Aorta (tissue), 5 donors: ENCODE data around the gene CENPQ. TPM values are rescaled to one million over a fixed set of nuclear protein-coding genes. Genes with fewer than 3 reads are reported as not detected.

Experiments used
- ATAC-seq: fragments of 200-7000 bp; cut with Tn5 transposase; one replicate; pipeline ENCODE4 v1.9.1; 2022; ENCODE audit warnings: moderate library complexity; ENCODE audit not compliant: low FRiP score
- DNase-seq, 2 donors: peaks; one replicate each; pipeline ENCODE4 v3.0.0-alpha.2; 2020
- H3K27ac ChIP-seq, 2 donors: one replicate each; pipeline ENCODE4 v1.5.1; 2013; ENCODE audit warnings: low read length in 2 of 2, mild to moderate bottlenecking in 2 of 2, moderate library complexity in 2 of 2, control low read depth in 1 of 2, inconsistent platforms in 1 of 2, low read depth in 1 of 2
- H3K27me3 ChIP-seq, 2 donors: one replicate each; pipeline ENCODE4 v1.6.1; 2013; ENCODE audit warnings: control low read depth in 1 of 2, low read length in 1 of 2, mild to moderate bottlenecking in 1 of 2, moderate library complexity in 1 of 2; ENCODE audit not compliant: insufficient read depth in 2 of 2, control insufficient read depth in 1 of 2
- H3K36me3 ChIP-seq, 2 donors: one replicate each; pipeline ENCODE4 v1.6.1; 2013; ENCODE audit warnings: control low read depth in 1 of 2, low read length in 1 of 2, mild to moderate bottlenecking in 1 of 2; ENCODE audit not compliant: insufficient read depth in 2 of 2, control insufficient read depth in 1 of 2
- H3K4me1 ChIP-seq, 2 donors: one replicate each; pipeline ENCODE4 v1.6.1; 2013; ENCODE audit warnings: low read length in 2 of 2, control low read depth in 1 of 2, mild to moderate bottlenecking in 1 of 2, moderate library complexity in 1 of 2; ENCODE audit not compliant: insufficient read depth in 2 of 2, control insufficient read depth in 1 of 2
- H3K4me3 ChIP-seq, 2 donors: one replicate each; pipeline ENCODE4 v1.5.1; 2013; ENCODE audit warnings: low read length in 2 of 2, control low read depth in 1 of 2, mild to moderate bottlenecking in 1 of 2
- H3K9me3 ChIP-seq: one replicate; pipeline ENCODE4 v1.6.1; 2013; ENCODE audit warnings: mild to moderate bottlenecking, low read length; ENCODE audit not compliant: control insufficient read depth
- WGBS, 2 donors: extraction: QIAGEN DNeasy Blood & Tissue Kit; methylation state at CpG; one replicate each; pipeline ENCODE4 v1.1.7; 2013; 5-methylcytosine and 5-hydroxymethylcytosine counted together
- intact Hi-C, 2 donors: fragments of 100-400 bp; cut with DNase I; formaldehyde crosslinking; loops; one replicate each; pipeline versions ENCODE4 v1.14.2 to v1.15.0; 2022
- polyA plus RNA-seq, 2 donors: library from polyadenylated mRNA; stranded (reverse); fragments of 200-250 nt; gene quantifications; one replicate each; pipeline ENCODE4 v1.2.3, GENCODE V29; 2013
- total RNA-seq, 2 donors: library from RNA; stranded (reverse); fragmentation: NEBNext Ultra II Directional; extraction: Animal tissue kit (Norgen Biotek cat#: 25700); gene quantifications; one replicate each; pipeline ENCODE4 v1.2.1, GENCODE V29; 2021
- donor health status: healthy with polysubstance abuse.
- donor health status: Bipolar disorder and iron deficiency.
- donor health status: DM: no; HTN: no; CAD: no.
- donor health status: DM: no; HTN: no; CAD: no.
- donor health status: DM: yes; HTN: yes; CAD: no.

Gene CENPQ
- total and polyA plus RNA-seq, 4 donors, result 3.8 to 7.8 (median 4.9) TPM

DNA sequence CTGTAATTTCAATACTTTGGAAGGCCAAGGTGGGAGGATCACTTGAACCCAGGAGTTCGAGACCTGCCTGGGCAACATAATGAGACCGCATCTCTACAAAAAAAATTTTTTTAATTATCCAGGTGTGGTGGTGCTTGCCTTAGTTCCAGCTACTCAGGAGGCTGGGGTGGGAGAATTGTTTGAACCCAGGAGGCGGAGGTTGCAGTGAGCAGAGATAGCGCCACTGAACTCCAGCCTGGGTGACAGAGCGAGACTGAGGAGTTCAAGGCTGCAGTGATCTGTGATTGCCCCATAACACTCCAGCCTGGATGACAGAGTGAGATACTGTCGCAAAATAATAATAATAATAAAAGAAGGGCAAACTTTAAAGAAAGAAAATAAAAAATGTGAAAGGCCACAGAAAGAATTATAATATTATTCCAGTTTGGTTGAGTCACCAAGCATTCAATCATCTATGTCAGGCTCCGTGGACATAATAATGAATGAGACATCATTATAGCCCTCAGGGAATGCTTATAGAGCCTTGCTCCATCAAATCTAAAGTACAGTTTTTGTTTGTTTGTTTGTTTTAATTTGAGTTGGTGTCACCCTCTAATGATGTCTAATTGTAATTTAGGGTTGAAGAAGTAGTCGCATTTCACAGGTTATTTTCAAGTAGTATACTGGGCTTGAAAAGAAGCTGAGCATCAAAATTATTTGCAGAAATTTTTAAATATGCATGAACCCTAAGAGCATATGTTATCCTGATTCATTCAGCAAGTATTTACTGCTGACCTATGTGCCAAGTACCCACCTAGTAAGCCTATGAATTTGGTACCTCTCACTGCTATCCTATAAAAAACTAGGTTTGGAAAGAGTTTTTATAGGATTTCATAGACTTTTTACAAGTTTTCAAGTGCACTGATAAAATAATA, 51.7 kb downstream of the CENPQ start:
- no peaks in the 10 kb centered on the region for H3K27me3 ChIP-seq
- ATAC-seq, result no peak
- 52 to 62% methylated on average over 8 of the region's 8 CpGs for WGBS, 2 donors

DNA sequence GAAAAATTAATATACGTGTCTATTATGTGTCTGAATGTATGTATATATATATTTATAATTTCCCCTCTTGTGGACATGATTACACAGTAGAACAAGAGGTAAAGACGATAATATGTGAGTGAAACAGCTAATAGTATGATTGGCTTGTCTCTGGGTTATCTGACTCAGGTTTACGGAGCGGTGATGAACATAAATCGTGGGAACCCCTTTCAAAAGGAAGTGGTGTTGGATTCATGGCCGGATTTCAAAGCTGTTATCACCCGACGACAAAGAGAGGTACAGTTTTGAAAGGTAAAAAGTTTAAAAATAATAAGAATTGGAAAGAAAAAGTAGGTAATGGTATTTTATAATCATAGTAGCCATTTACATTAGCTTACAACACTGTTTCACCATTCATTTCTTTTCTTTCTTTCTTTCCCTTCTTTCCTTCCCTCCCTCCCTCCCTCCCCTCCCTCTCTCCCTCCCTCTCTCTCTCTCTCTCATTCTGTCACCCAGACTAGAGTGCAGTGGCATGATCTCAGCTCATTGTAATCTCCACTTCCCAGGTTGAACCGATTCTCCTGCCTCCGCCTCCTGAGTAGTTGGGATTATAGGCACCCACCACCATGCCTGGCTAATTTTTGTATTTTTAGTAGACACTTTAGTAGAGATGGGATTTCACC, 52.4 kb downstream of the CENPQ start:
- no peaks in the 10 kb centered on the region for H3K9me3 ChIP-seq
- ATAC-seq, result no peak
- no peaks in the 10 kb centered on the region for H3K4me1 ChIP-seq
- WGBS, 2 donors, result 66 to 69% methylated on average over 10 of the region's 10 CpGs
- no peaks in the 10 kb centered on the region for H3K27me3 ChIP-seq
- no peak for DNase-seq
- H3K4me3 ChIP-seq, result no peak overlapping the region
- H3K36me3 ChIP-seq, result no peaks in the 10 kb centered on the region
- H3K27ac ChIP-seq, result no peak overlapping the region
- intact Hi-C loops, result no loop called here

More for the DNA sequence above, 51.7 kb downstream of the CENPQ start:
- intact Hi-C loops, result no loop called here
- no peaks in the 10 kb centered on the region for H3K4me1 ChIP-seq
- no peak overlapping the region for H3K4me3 ChIP-seq
- H3K9me3 ChIP-seq, result no peaks in the 10 kb centered on the region
- no peak overlapping the region for H3K27ac ChIP-seq
- H3K36me3 ChIP-seq, result no peaks in the 10 kb centered on the region
- no peak for DNase-seq

DNA sequence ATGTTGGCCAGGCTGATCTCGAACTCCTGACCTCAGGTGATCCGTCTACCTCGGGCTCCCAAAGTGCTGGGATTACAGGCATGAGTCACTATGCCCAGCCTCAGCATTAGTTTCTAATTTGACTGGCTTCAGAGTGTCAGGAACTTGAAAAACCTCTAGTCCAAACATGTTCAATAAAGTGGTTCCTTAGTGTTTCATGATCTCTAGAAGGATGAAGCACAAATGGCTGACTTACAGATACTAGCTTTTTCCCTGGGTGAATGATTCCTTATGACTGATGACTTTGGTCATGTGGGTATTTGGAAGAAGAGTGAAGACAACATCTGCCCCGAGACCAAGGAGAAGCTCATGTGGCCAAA, 53.0 kb downstream of the CENPQ start:
- WGBS, 2 donors, result 86 to 89% methylated on average over 4 of the region's 4 CpGs
- no peaks in the 10 kb centered on the region for H3K27me3 ChIP-seq
- no peaks in the 10 kb centered on the region for H3K36me3 ChIP-seq
- H3K9me3 ChIP-seq, result no peaks in the 10 kb centered on the region
- ATAC-seq, result no peak
- intact Hi-C loops, result no loop called here
- H3K27ac ChIP-seq, result no peak overlapping the region
- no peaks in the 10 kb centered on the region for H3K4me1 ChIP-seq
- H3K4me3 ChIP-seq, result no peak overlapping the region
- DNase-seq, result no peak

DNA sequence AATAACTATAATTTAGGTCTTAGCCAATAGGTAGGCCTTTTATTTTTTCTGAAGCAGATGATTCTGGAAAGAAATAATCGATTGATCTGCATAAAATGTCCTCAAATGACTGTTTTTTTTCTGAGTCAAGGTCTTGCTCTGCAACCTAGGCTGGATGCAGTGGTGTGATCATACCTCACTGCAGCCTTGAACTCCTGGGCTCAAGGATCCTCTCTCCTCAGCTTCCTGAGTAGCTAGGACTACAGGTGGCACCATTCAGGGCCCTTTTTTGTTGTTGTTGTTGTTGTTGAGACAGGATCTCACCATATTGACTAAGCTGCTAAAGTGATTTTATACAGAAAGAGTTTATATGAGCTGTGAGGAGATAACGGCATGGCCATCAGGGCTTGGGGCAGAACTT, 54.7 kb downstream of the CENPQ start:
- no peaks in the 10 kb centered on the region for H3K9me3 ChIP-seq
- no peak overlapping the region for H3K4me3 ChIP-seq
- 86 to 93% methylated on average over 2 of the region's 2 CpGs for WGBS, 2 donors
- no peak for DNase-seq
- no peak overlapping the region for H3K27ac ChIP-seq
- H3K27me3 ChIP-seq, result no peaks in the 10 kb centered on the region
- no peak for ATAC-seq
- H3K36me3 ChIP-seq, result no peaks in the 10 kb centered on the region
- intact Hi-C loops, result no loop called here
- no peaks in the 10 kb centered on the region for H3K4me1 ChIP-seq

- no peak for DNase-seq
- no peaks in the 10 kb centered on the region for H3K9me3 ChIP-seq
- no peak for ATAC-seq
- H3K27ac ChIP-seq, result no peak overlapping the region
- 76 to 83% methylated on average over 1 of the region's 1 CpG for WGBS, 2 donors
- intact Hi-C loops, result loop anchor here in 1 of 2 donors (5.0 kb wide), 1 partner anchor 88 kb away; no protein-coding TSS in a partner anchor
- H3K4me1 ChIP-seq, result no peaks in the 10 kb centered on the region
- no peaks in the 10 kb centered on the region for H3K36me3 ChIP-seq
- H3K27me3 ChIP-seq, result no peaks in the 10 kb centered on the region
- no peak overlapping the region for H3K4me3 ChIP-seq
Observed at GRCh38 chr6:49519660-49520059, 56.5 kb downstream of the CENPQ start.

DNA sequence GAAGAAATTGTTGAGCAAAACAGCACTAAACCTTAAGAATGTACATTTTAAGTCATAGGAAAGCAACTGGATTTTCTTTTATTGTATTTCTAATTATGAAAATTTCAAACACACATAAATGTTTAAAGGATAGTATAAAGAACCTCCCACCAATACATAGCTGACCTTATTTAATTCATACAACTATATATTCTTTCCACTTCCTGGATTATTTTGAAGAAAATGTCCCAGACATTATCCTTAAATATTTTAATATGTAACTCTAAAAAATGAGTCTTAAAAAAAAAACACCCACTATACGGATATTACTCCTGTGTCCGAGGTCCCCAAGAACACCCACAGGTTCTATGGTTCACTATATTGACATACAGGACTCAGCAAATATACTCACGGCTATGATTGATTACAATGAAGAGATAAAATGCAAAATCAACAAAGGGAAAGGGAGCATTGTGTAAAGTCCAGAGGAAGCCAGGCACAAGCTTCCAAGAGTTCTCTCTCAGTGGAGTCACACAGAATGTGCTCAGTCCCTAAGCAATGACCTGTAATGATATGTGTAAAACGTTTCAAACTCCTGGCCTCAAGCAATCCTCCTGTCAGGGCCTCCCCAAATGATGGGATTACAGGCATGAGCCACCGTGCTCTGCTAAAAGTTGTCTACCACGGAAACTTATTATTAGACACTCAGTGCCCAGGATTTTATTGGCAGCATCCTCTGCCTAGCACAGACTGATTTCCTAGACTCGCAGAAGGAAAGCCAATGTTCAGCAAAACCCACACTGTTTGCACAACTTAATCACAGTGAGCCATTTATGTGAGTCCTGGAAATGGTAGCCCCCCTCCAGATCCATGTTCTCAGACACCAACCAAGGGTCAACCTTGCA, 59.8 kb downstream of the CENPQ start:
- ATAC-seq (no peak), DNase-seq (no peak)
- WGBS, 2 donors, result 65 to 69% methylated on average over 7 of the region's 7 CpGs
- H3K36me3 ChIP-seq, result no peaks in the 10 kb centered on the region
- no peak overlapping the region for H3K4me3 ChIP-seq
- intact Hi-C loops, result loop anchor here in 1 of 2 donors (5.0 kb wide), 1 partner anchor 84 kb away; no protein-coding TSS in a partner anchor
- no peaks in the 10 kb centered on the region for H3K9me3 ChIP-seq
- H3K4me1 ChIP-seq, result no peaks in the 10 kb centered on the region
- no peak overlapping the region for H3K27ac ChIP-seq
- no peaks in the 10 kb centered on the region for H3K27me3 ChIP-seq

DNA sequence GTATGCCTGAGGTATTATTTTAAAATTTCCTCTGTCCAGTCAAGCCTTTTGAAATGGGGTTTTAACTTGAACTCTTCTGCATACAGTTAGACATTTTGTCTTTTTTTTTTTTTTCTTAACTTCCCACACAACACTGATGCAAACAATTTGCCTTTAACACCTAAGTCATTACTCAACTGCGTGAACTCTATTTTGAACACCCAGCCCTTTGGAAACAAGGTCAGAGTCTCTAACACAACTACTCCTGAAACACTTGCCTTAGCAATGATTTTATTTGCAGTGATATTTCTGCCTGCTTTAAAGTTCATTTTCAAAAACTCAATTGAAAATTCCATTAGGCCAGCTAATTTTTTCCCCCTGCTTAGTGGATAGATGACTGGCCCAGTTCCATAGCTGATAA, 60.7 kb downstream of the CENPQ start:
- H3K36me3 ChIP-seq, result no peaks in the 10 kb centered on the region
- H3K9me3 ChIP-seq, result no peaks in the 10 kb centered on the region
- no peaks in the 10 kb centered on the region for H3K27me3 ChIP-seq
- H3K27ac ChIP-seq, result no peak overlapping the region
- H3K4me1 ChIP-seq, result no peaks in the 10 kb centered on the region
- DNase-seq (no peak), ATAC-seq (no peak)
- intact Hi-C loops, result loop anchor here in 1 of 2 donors (5.0 kb wide), 1 partner anchor 83 kb away; no protein-coding TSS in a partner anchor
- H3K4me3 ChIP-seq, result no peak overlapping the region
- 90 to 93% methylated on average over 1 of the region's 1 CpG for WGBS, 2 donors

DNA sequence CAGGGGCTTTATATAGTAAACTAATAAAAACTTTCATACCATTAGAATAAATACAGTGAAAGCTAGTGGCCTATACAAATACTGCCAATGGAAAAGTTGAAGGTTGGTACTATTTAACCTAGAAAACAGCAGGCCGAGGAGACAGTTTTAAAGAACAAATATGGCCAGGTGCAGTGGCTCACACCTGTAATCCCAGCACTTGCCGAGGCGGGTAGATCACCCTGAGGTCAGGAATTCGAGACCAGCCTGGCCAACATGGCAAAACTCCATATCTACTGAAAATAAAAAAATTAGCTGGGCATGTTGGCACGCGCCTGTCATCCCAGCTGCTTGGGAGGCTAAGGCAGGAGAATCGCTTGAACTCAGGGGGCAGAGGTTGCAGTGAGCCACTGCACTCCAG, 61.4 kb downstream of the CENPQ start:
- H3K9me3 ChIP-seq, result no peaks in the 10 kb centered on the region
- intact Hi-C loops, result loop anchor here in 1 of 2 donors (5.0 kb wide), 1 partner anchor 83 kb away; no protein-coding TSS in a partner anchor
- ATAC-seq, result no peak
- H3K4me1 ChIP-seq, result no peaks in the 10 kb centered on the region
- no peak overlapping the region for H3K4me3 ChIP-seq
- no peak overlapping the region for H3K27ac ChIP-seq
- no peaks in the 10 kb centered on the region for H3K27me3 ChIP-seq
- H3K36me3 ChIP-seq, result no peaks in the 10 kb centered on the region
- WGBS, 2 donors, result 81 to 84% methylated on average over 7 of the region's 7 CpGs
- DNase-seq, result no peak
